BE2C (cell line): ENCODE results near the gene CD274.
A peak's percentile ranks its signal among the peaks of the same experiment; 100 is the strongest.

Experiments used
- DNase-seq: peaks from one replicate; pipeline ENCODE4 v3.0.0-alpha.2; 2020
- H3K27me3 ChIP-seq: fragments of 250-450 bp; sonication (Bioruptor Pico); 2 replicates; pipeline ENCODE4 v1.5.1; 2020; ENCODE audit warnings: mild to moderate bottlenecking
- H3K36me3 ChIP-seq: fragments of 250-450 bp; sonication (Bioruptor Pico); 2 replicates; pipeline ENCODE4 v1.5.1; 2020; ENCODE audit warnings: mild to moderate bottlenecking
- H3K4me1 ChIP-seq: fragments of 250-450 bp; sonication (Bioruptor Pico); 2 replicates; pipeline ENCODE4 v1.5.1; 2020
- H3K4me3 ChIP-seq: 2 replicates; pipeline ENCODE4 v1.5.1; 2011; ENCODE audit warnings: low read depth, low read length
- H3K9me3 ChIP-seq: fragments of 250-450 bp; sonication (Bioruptor Pico); 2 replicates; pipeline ENCODE4 v1.5.1; 2020
- TF ChIP-seq, protein P1 (sequence below): IDR thresholded peaks from 2 replicates; pipeline ENCODE4 v1.5.1; 2012; ENCODE audit warnings: mild to moderate bottlenecking, low read depth, low read length

The CD274 gene

GRCh38 chr9:5499889-5500398 lies 49.6 kb downstream of the CD274 start:
- no peaks in the 10 kb centered on the region for H3K27me3 ChIP-seq
- H3K4me3 ChIP-seq, result no peak overlapping the region
- H3K4me1 ChIP-seq, result peaks cover 17% of the 10 kb centered on the region
- H3K9me3 ChIP-seq, result no peaks in the 10 kb centered on the region
- peak; percentile 64 for DNase-seq
- H3K36me3 ChIP-seq, result no peaks in the 10 kb centered on the region
- TF ChIP-seq, protein P1, sequence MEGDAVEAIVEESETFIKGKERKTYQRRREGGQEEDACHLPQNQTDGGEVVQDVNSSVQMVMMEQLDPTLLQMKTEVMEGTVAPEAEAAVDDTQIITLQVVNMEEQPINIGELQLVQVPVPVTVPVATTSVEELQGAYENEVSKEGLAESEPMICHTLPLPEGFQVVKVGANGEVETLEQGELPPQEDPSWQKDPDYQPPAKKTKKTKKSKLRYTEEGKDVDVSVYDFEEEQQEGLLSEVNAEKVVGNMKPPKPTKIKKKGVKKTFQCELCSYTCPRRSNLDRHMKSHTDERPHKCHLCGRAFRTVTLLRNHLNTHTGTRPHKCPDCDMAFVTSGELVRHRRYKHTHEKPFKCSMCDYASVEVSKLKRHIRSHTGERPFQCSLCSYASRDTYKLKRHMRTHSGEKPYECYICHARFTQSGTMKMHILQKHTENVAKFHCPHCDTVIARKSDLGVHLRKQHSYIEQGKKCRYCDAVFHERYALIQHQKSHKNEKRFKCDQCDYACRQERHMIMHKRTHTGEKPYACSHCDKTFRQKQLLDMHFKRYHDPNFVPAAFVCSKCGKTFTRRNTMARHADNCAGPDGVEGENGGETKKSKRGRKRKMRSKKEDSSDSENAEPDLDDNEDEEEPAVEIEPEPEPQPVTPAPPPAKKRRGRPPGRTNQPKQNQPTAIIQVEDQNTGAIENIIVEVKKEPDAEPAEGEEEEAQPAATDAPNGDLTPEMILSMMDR, result no peak

- no peaks in the 10 kb centered on the region for H3K27me3 ChIP-seq
- TF ChIP-seq, protein P1, result no peak
- no peaks in the 10 kb centered on the region for H3K36me3 ChIP-seq
- H3K4me1 ChIP-seq, result peaks cover 17% of the 10 kb centered on the region
- H3K4me3 ChIP-seq, result peak overlapping the region; percentile 17; the same call in 1 of the 2 replicates
- H3K9me3 ChIP-seq, result no peaks in the 10 kb centered on the region
- peak; percentile 47 for DNase-seq
These were observed 50.3 kb downstream of the CD274 start for GRCh38 chr9:5500441-5501235.

DNA sequence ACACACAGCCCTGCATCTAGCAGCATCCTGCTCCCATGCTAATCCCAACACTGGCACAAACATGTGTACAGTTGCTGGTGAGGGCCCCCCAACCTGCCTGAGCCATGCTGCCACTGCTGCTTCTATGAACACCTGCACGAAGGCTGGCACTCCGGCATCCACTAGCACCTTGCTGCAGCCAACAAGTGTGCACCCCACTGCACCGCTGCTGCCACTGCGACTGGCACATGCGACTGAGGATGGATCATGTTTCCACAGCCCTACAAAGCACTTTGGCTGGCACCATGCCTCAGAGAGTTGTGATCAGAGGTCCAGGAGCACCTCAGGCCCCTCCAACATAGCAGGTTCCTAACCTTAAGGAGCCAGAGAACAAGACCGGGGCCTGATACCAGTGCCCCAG lies 52.2 kb downstream of the CD274 start:
- no peak for DNase-seq
- peaks cover 17% of the 10 kb centered on the region for H3K4me1 ChIP-seq
- no peaks in the 10 kb centered on the region for H3K9me3 ChIP-seq
- TF ChIP-seq, protein P1, result no peak
- no peak overlapping the region for H3K4me3 ChIP-seq
- no peaks in the 10 kb centered on the region for H3K36me3 ChIP-seq
- no peaks in the 10 kb centered on the region for H3K27me3 ChIP-seq

DNA sequence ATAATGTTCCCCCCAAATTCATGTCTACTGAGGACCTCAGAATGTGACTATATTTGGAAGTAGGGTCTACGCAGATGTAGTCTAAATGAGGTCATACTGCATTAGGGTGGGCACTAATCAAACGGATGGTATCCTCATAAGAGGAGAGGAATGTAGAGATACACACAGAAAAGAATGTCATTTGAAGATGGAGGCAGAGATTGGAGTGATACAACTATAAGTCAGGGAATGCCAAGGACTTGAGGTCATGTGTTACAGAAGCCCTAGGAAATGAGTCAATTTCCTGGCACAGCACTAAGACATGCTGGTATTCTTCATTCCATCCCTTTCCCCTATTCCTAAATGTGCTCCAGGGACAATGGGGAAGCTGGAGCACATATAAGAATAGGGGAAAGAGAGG lies 59.2 kb downstream of the CD274 start:
- no peak overlapping the region for H3K4me3 ChIP-seq
- H3K4me1 ChIP-seq, result peaks cover 11% of the 10 kb centered on the region
- H3K9me3 ChIP-seq, result no peaks in the 10 kb centered on the region
- no peaks in the 10 kb centered on the region for H3K36me3 ChIP-seq
- TF ChIP-seq, protein P1, result no peak
- DNase-seq, result no peak
- no peaks in the 10 kb centered on the region for H3K27me3 ChIP-seq

- Histone ChIP-seq H3K27me3 (no peaks in the 10 kb centered on the region), H3K4me1 (peaks cover 11% of the 10 kb centered on the region), H3K4me3 (no peak within 1 kb of the TSS), H3K9me3 (no peaks in the 10 kb centered on the region), H3K36me3 (no peaks in the 10 kb centered on the region)
- DNase-seq, result peak; percentile 25
- TF ChIP-seq, protein P1, result no peak
These were observed 60.1 kb downstream of the CD274 start, which contains the start of gene PDCD1LG2 for GRCh38 chr9:5510360-5510931. Gene PDCD1LG2, plus strand, starts transcription at chr9:5510531. Its CDS starts 12,016 bp downstream, at chr9:5522547.

DNA sequence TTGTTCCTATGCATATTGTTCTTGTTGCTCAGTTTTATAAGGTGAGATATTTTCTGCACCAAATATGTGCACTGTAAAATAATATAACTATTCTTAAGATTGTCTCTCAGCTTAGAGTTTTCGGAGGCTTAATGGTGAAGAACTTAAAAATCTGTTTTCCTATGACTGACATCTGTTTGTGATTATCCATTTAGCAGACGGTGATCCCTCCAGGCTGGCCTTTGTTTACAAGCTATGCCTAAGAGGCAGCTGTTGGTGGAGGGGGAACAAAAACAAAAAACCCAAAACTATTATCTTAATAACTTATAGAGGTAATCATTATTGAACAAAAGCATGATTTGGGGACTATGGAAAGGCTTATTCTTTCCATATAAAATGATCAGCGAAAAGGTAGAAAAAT lies 60.6 kb downstream of the CD274 start:
- peak; percentile 29 for DNase-seq
- H3K9me3 ChIP-seq, result no peaks in the 10 kb centered on the region
- TF ChIP-seq, protein P1, result no peak
- no peaks in the 10 kb centered on the region for H3K27me3 ChIP-seq
- peaks cover 11% of the 10 kb centered on the region for H3K4me1 ChIP-seq
- no peaks in the 10 kb centered on the region for H3K36me3 ChIP-seq
- H3K4me3 ChIP-seq, result no peak overlapping the region
